Glutamatergic neuron (in vitro differentiated cells): ENCODE measurements around the gene MISP3. TPM values are rescaled to one million over a fixed set of nuclear protein-coding genes. Genes with fewer than 3 reads are reported as not detected.

Experiments
- DNase-seq: peaks from one replicate; pipeline ENCODE4 v3.0.0; 2022
- H3K27ac Mint-ChIP-seq: one replicate; pipeline ENCODE4 v1.8.0; 2020; ENCODE audit warnings: mild to moderate bottlenecking, mixed read lengths, inconsistent platforms; ENCODE audit not compliant: unreplicated experiment
- H3K27me3 Mint-ChIP-seq: one replicate; pipeline ENCODE4 v1.8.0; 2020; ENCODE audit warnings: mild to moderate bottlenecking, moderate library complexity, mixed read lengths, inconsistent platforms; ENCODE audit not compliant: unreplicated experiment
- H3K36me3 Mint-ChIP-seq: one replicate; pipeline ENCODE4 v1.8.0; 2020; ENCODE audit warnings: mild to moderate bottlenecking, mixed read lengths, inconsistent platforms; ENCODE audit not compliant: unreplicated experiment
- H3K4me1 Mint-ChIP-seq: one replicate; pipeline ENCODE4 v1.8.0; 2020; ENCODE audit warnings: mild to moderate bottlenecking, low read depth, mixed read lengths, inconsistent platforms; ENCODE audit not compliant: unreplicated experiment
- H3K4me3 Mint-ChIP-seq: one replicate; pipeline ENCODE4 v1.8.0; 2020; ENCODE audit warnings: mild to moderate bottlenecking, mixed read lengths, inconsistent platforms; ENCODE audit not compliant: unreplicated experiment
- H3K9me3 Mint-ChIP-seq: one replicate; pipeline ENCODE4 v1.8.0; 2020; ENCODE audit warnings: mild to moderate bottlenecking, moderate library complexity, mixed read lengths, inconsistent platforms; ENCODE audit not compliant: unreplicated experiment
- CTCF ChIP-seq: fragments of 200-600 bp; sonication (generic); IDR thresholded peaks from one replicate; pipeline ENCODE4 v1.5.0; 2021; ENCODE audit not compliant: partially characterized antibody, unreplicated experiment
- total RNA-seq: library from RNA; stranded (reverse); fragmentation: NEBNext Ultra II Directional; extraction: Animal tissue kit (Norgen Biotek cat#: 25700); gene quantifications from one replicate; pipeline ENCODE4 v1.2.1, GENCODE V29; 2021; ENCODE audit not compliant: unreplicated experiment

MISP3 gene
- total RNA-seq, 1 donor from 2014 or later: 2.2 TPM

GRCh38 chr19:14081797-14082674 lies 9.4 kb downstream of the MISP3 start:
- TF ChIP-seq CTCF: no peak
- H3K27ac Mint-ChIP-seq: peak overlapping the region; percentile 98
- DNase-seq: peak; percentile 51
- peak overlapping the region; percentile 95 for H3K4me3 Mint-ChIP-seq
- no peaks in the 10 kb centered on the region for H3K36me3 Mint-ChIP-seq
- peaks cover 4% of the 10 kb centered on the region for H3K27me3 Mint-ChIP-seq
- peaks cover 7% of the 10 kb centered on the region for H3K9me3 Mint-ChIP-seq
- H3K4me1 Mint-ChIP-seq: peaks cover 3% of the 10 kb centered on the region

GRCh38 chr19:14082675-14082960 lies 10.0 kb downstream of the MISP3 start:
- Mint-ChIP-seq H3K36me3 (no peaks in the 10 kb centered on the region), H3K4me1 (peaks cover 3% of the 10 kb centered on the region), H3K4me3 (peak overlapping the region; percentile 95), H3K27me3 (peaks cover 4% of the 10 kb centered on the region), H3K9me3 (peaks cover 7% of the 10 kb centered on the region), H3K27ac (no peak overlapping the region)
- no peak for TF ChIP-seq CTCF
- no peak for DNase-seq

- no peak within 1 kb of the TSS for H3K4me3 Mint-ChIP-seq
- H3K27me3 Mint-ChIP-seq: peaks cover 7% of the 10 kb centered on the region
- no peak for TF ChIP-seq CTCF
- H3K4me1 Mint-ChIP-seq: peaks cover 7% of the 10 kb centered on the region
- H3K36me3 Mint-ChIP-seq: peaks cover 5% of the 10 kb centered on the region
- no peak for DNase-seq
- peaks cover 15% of the 10 kb centered on the region for H3K9me3 Mint-ChIP-seq
- H3K27ac Mint-ChIP-seq: no peak within 1 kb of the TSS
Observed at GRCh38 chr19:14085309-14085995, 12.9 kb downstream of the MISP3 start, which contains the start of gene C19orf67. TSS of gene C19orf67 (minus strand) at chr19:14085783. CDS start at chr19:14085627, 156 bp downstream.

GRCh38 chr19:14086098-14086497 lies 13.5 kb downstream of the MISP3 start:
- Mint-ChIP-seq H3K4me3 (no peak overlapping the region), H3K27ac (no peak overlapping the region), H3K9me3 (peaks cover 15% of the 10 kb centered on the region), H3K36me3 (peaks cover 5% of the 10 kb centered on the region), H3K4me1 (peaks cover 7% of the 10 kb centered on the region), H3K27me3 (peaks cover 7% of the 10 kb centered on the region)
- no peak for DNase-seq
- no peak for TF ChIP-seq CTCF
